ENCODE results near the gene STRAP. TPM values are rescaled to one million over a fixed set of nuclear protein-coding genes. Genes with fewer than 3 reads are reported as not detected.

Gene STRAP
- total and polyA plus RNA-seq, 2 of the 13 experiments (the other 11 are each of a cell fraction or from before 2014, with no cell fraction given), result 66.9 to 118 TPM

GRCh38 chr12:15910864-15911721 is 28.9 kb downstream of the STRAP start, which contains the start of gene DERA (continued):
- TF ChIP-seq ZBTB10 (CRISPR knock-in tag; IDR thresholded peaks at IDR 0.05; ENCODE audit: borderline replicate concordance) (no peak), ZNF326 (CRISPR knock-in tag; IDR thresholded peaks at IDR 0.05; ENCODE audit: borderline replicate concordance) (no peak), ZNF567 (CRISPR knock-in tag; IDR thresholded peaks at IDR 0.05; ENCODE audit: borderline replicate concordance) (no peak), ELF3 (CRISPR knock-in tag; IDR thresholded peaks at IDR 0.05) (peak; percentile 48; the same call in 1 of the 2 replicates), RERE (CRISPR knock-in tag; IDR thresholded peaks at IDR 0.05; ENCODE audit: low read depth) (no peak), ZBTB38 (CRISPR knock-in tag; IDR thresholded peaks at IDR 0.05) (peak; percentile 57; the same call in 1 of the 2 replicates), POGZ (CRISPR knock-in tag; IDR thresholded peaks at IDR 0.05) (0 out of 2 replicates have a peak, but pooled peaks have one; percentile 29), RBFOX2 (IDR thresholded peaks at IDR 0.05; ENCODE audit: low read depth, low read length) (peak; percentile 94), CREB1 (IDR thresholded peaks at IDR 0.05) (no peak), CREB1 (CRISPR knock-in tag; IDR thresholded peaks at IDR 0.05) (no peak), ZNF713 (CRISPR knock-in tag; IDR thresholded peaks at IDR 0.05) (no peak), UBTF (CRISPR knock-in tag; IDR thresholded peaks at IDR 0.05) (peak; percentile 88; the same call in 1 of the 2 replicates), ZBTB25 (CRISPR knock-in tag; IDR thresholded peaks at IDR 0.05) (peak; percentile 25; the same call in 1 of the 2 replicates), DRAP1 (CRISPR knock-in tag; IDR thresholded peaks at IDR 0.05) (peak; percentile 13; the same call in 1 of the 2 replicates), ZSCAN31 (CRISPR knock-in tag; IDR thresholded peaks at IDR 0.05; ENCODE audit: low read depth) (peak; percentile 73; the same call in 1 of the 2 replicates), ZC3H4 (CRISPR knock-in tag; IDR thresholded peaks at IDR 0.05; ENCODE audit: borderline replicate concordance) (no peak)

All from HepG2 (cell line).